Measurements from ENCODE around the gene TTC9B.

- no peak for TF ChIP-seq CTCF (IDR thresholded peaks at IDR 0.05)
- TF ChIP-seq EZH2phosphoT487 (IDR thresholded peaks at IDR 0.05), result no peak
- TF ChIP-seq EZH2 (IDR thresholded peaks at IDR 0.05), result no peak
Measured at GRCh38 chr19:40213882-40214570, 4.2 kb downstream of the TTC9B start.

All from neural progenitor cell (in vitro differentiated cells).